HCT116 (cell line): ENCODE results near the gene LAIR1. TPM values are rescaled to one million over a fixed set of nuclear protein-coding genes. Genes with fewer than 3 reads are reported as not detected.

Experiments used
- ATAC-seq: fragments of 200-7000 bp; cut with Tn5 transposase; 2 replicates; pipeline ENCODE4 v1.9.1; 2020; ENCODE audit warnings: mild to moderate bottlenecking, moderate library complexity
- BruUV-seq: library from RNA; stranded (reverse); fragments of 400-500 nt; replicated peaks from 2 replicates; lab custom pipeline; 2021; lab: Mats Ljungman, UMichigan
- CTCF ChIA-PET: fragments of 300-600 bp; sonication (Branson Sonifier 250); formaldehyde crosslinking; loops from one replicate; lab custom pipeline; 2021; ENCODE audit warnings: antibody characterized with exemption; lab: Charles Lee
- POLR2A ChIA-PET: fragments of 300-600, 350-600 bp; sonication (Branson Sonifier 250); formaldehyde crosslinking; loops from one replicate; lab custom pipeline; 2021; ENCODE audit warnings: antibody characterized with exemption; lab: Charles Lee
- RAD21 ChIA-PET, 2 experiments: fragments of 300-600 bp; sonication (Branson Sonifier 250); formaldehyde crosslinking; loops; one replicate each; lab custom pipeline; 2023; ENCODE audit warnings: low total read pairs in 2 of 2; ENCODE audit not compliant: uncharacterized antibody in 2 of 2, unreplicated experiment in 2 of 2, low non-redundant PET in 1 of 2; lab: Charles Lee
- DNase-seq: peaks from one replicate; pipeline ENCODE4 v3.0.0-alpha.2; 2010; ENCODE audit warnings: low read depth, low spot score
- H2AFZ ChIP-seq: fragments of 200-600 bp; shearing (Covaris generic), sonication (generic); 2 replicates; pipeline ENCODE4 v1.6.1; 2017; ENCODE audit warnings: low read depth, mixed run types, mixed read lengths, antibody characterized with exemption, low read length; ENCODE audit not compliant: poor library complexity, severe bottlenecking
- H3K27ac ChIP-seq: 2 replicates; pipeline ENCODE4 v1.5.1; 2012; ENCODE audit warnings: low read depth, low read length
- H3K27me3 ChIP-seq: fragments of 200-600 bp; sonication (generic); 2 replicates; pipeline ENCODE4 v1.6.1; 2016; ENCODE audit warnings: mixed run types, low read length, mixed read lengths; ENCODE audit not compliant: insufficient read depth
- H3K36me3 ChIP-seq, 2 experiments: fragments of 200-500 bp in 1 of 2; fragments of 200-600 bp in 1 of 2; sonication (Bioruptor generic) in 1 of 2; sonication (generic) in 1 of 2; 2 replicates each; pipeline versions ENCODE4 v1.5.1 to v1.6.1; 2014 to 2016; ENCODE audit warnings: low read length in 2 of 2, inconsistent platforms in 1 of 2, mixed read lengths in 1 of 2, mixed run types in 1 of 2; ENCODE audit not compliant: insufficient read depth in 2 of 2, control insufficient read depth in 1 of 2
- H3K4me1 ChIP-seq, 2 experiments: fragments of 200-600 bp in 1 of 2; sonication (generic) in 1 of 2; 2 replicates each; pipeline versions ENCODE4 v1.5.1 to v1.6.1; 2012 to 2017; ENCODE audit warnings: low read length in 2 of 2, inconsistent platforms in 1 of 2, mild to moderate bottlenecking in 1 of 2, mixed read lengths in 1 of 2, mixed run types in 1 of 2, moderate library complexity in 1 of 2; ENCODE audit not compliant: insufficient read depth in 2 of 2, control insufficient read depth in 1 of 2
- H3K4me2 ChIP-seq: fragments of 200-600 bp; sonication (generic); 2 replicates; pipeline ENCODE4 v1.6.1; 2017; ENCODE audit warnings: mixed run types, low read length, mixed read lengths
- H3K4me3 ChIP-seq, 2 experiments: fragments of 200-600 bp in 1 of 2; sonication (generic) in 1 of 2; replicated peaks in 1 of 2; 2 replicates each; pipeline ENCODE4 v1.5.1; 2011 to 2016; ENCODE audit warnings: low read length in 2 of 2, control low read depth in 1 of 2, low read depth in 1 of 2, mild to moderate bottlenecking in 1 of 2, mixed read lengths in 1 of 2, mixed run types in 1 of 2
- H3K79me2 ChIP-seq: fragments of 200-600 bp; sonication (generic); 2 replicates; pipeline ENCODE4 v1.6.1; 2017; ENCODE audit warnings: mild to moderate bottlenecking, mixed run types, low read length, moderate library complexity, mixed read lengths; ENCODE audit not compliant: insufficient read depth
- H3K9ac ChIP-seq: fragments of 200-600 bp; sonication (generic); 2 replicates; pipeline ENCODE4 v1.6.1; 2016; ENCODE audit warnings: low read length, mixed read lengths
- H3K9me2 ChIP-seq: fragments of 200-600 bp; sonication (generic), shearing (Covaris generic); 2 replicates; pipeline ENCODE4 v1.6.1; 2017; ENCODE audit warnings: mixed run types, mild to moderate bottlenecking, moderate library complexity; ENCODE audit not compliant: insufficient read depth
- H3K9me3 ChIP-seq, 2 experiments: fragments of 200-500 bp in 1 of 2; fragments of 200-600 bp in 1 of 2; sonication (Bioruptor generic) in 1 of 2; sonication (generic) in 1 of 2; 2 replicates each; pipeline ENCODE4 v1.6.1; 2014 to 2017; ENCODE audit warnings: low read length in 2 of 2, mixed read lengths in 2 of 2, inconsistent platforms in 1 of 2, low read depth in 1 of 2, mild to moderate bottlenecking in 1 of 2, mixed run types in 1 of 2, moderate library complexity in 1 of 2; ENCODE audit not compliant: control insufficient read depth in 1 of 2, insufficient read depth in 1 of 2
- H4K20me1 ChIP-seq: fragments of 200-600 bp; sonication (generic), shearing (Covaris generic); 2 replicates; pipeline ENCODE4 v1.6.1; 2017; ENCODE audit warnings: mixed run types, mild to moderate bottlenecking, moderate library complexity; ENCODE audit not compliant: insufficient read depth
- CBX3 ChIP-seq: IDR thresholded peaks from 2 replicates; pipeline ENCODE4 v1.6.1; 2012; ENCODE audit warnings: low read depth
- CEBPB ChIP-seq: IDR thresholded peaks from 2 replicates; pipeline ENCODE4 v1.6.1; 2012; ENCODE audit warnings: low read depth
- EGR1 ChIP-seq: IDR thresholded peaks from 2 replicates; pipeline ENCODE4 v1.6.1; 2012; ENCODE audit warnings: low read depth
- EZH2phosphoT487 ChIP-seq: fragments of 200-600 bp; IDR thresholded peaks from 2 replicates; pipeline ENCODE4 v1.6.1; 2018; ENCODE audit warnings: antibody characterized with exemption, borderline replicate concordance
- FOSL1 ChIP-seq: IDR thresholded peaks from 2 replicates; pipeline ENCODE4 v1.6.1; 2012; ENCODE audit warnings: low read depth
- JUND ChIP-seq: IDR thresholded peaks from 2 replicates; pipeline ENCODE4 v1.6.1; 2012
- POLR2AphosphoS5 ChIP-seq: IDR thresholded peaks from 2 replicates; pipeline ENCODE4 v1.6.1; 2011; ENCODE audit warnings: mild to moderate bottlenecking, low read depth, low read length, moderate library complexity
- RAD21 ChIP-seq: IDR thresholded peaks from 2 replicates; pipeline ENCODE4 v1.6.1; 2012; ENCODE audit warnings: low read depth, mild to moderate bottlenecking
- SP1 ChIP-seq: IDR thresholded peaks from 2 replicates; pipeline ENCODE4 v1.6.1; 2012; ENCODE audit warnings: low read depth
- TCF7L2 ChIP-seq: IDR thresholded peaks from 2 replicates; pipeline ENCODE4 v1.7.0; 2011; ENCODE audit warnings: borderline replicate concordance, inconsistent platforms; ENCODE audit not compliant: insufficient read depth, insufficient read length; ENCODE audit errors: extremely low read depth
- YY1 ChIP-seq: IDR thresholded peaks from 2 replicates; pipeline ENCODE4 v1.6.1; 2011; ENCODE audit warnings: low read length, low read depth, moderate library complexity, mild to moderate bottlenecking; ENCODE audit not compliant: insufficient replicate concordance; ENCODE audit errors: extremely low read depth
- ZFX ChIP-seq: fragments of 450-650 bp; IDR thresholded peaks from 2 replicates; pipeline ENCODE4 v1.6.1; 2017
- ZNF274 ChIP-seq: fragments of 200-500 bp; sonication (Bioruptor generic); IDR thresholded peaks from 2 replicates; pipeline ENCODE4 v1.6.1; 2014; ENCODE audit warnings: mild to moderate bottlenecking, low read depth, low read length, inconsistent platforms
- intact Hi-C: fragments of 100-400 bp; cut with micrococcal nuclease; formaldehyde crosslinking; loops from 2 replicates; pipeline ENCODE4 v1.10.0; 2022
- total RNA-seq: library from RNA; stranded (reverse); gene quantifications from one replicate; pipeline ENCODE4 v1.2.1, GENCODE V29; 2021; ENCODE audit not compliant: unreplicated experiment
- TF ChIP-seq, protein P1 (sequence below): IDR thresholded peaks from 2 replicates; pipeline ENCODE4 v1.6.1; 2012; ENCODE audit warnings: low read depth
- TF ChIP-seq, protein P2 (sequence below): IDR thresholded peaks from 2 replicates; pipeline ENCODE4 v1.6.1; 2012
- TF ChIP-seq, protein P3 (sequence below), 3 experiments: fragments of 200-600 bp in 1 of 3; sonication (generic) in 1 of 3; IDR thresholded peaks in 2 of 3; conservative IDR thresholded peaks in 1 of 3; 2 replicates each; pipeline ENCODE4 v1.5.1; 2012 to 2017; ENCODE audit warnings: low read depth in 2 of 3, low read length in 2 of 3, antibody characterized with exemption in 1 of 3, borderline replicate concordance in 1 of 3, control low read depth in 1 of 3, mild to moderate bottlenecking in 1 of 3, mixed read lengths in 1 of 3, mixed run types in 1 of 3, moderate library complexity in 1 of 3; ENCODE audit not compliant: insufficient read depth in 1 of 3
- TF ChIP-seq, protein P4 (sequence below): IDR thresholded peaks from 2 replicates; pipeline ENCODE4 v1.6.1; 2012
- TF ChIP-seq, protein P5 (sequence below): IDR thresholded peaks from 2 replicates; pipeline ENCODE4 v1.6.1; 2011; ENCODE audit warnings: mild to moderate bottlenecking, low read length, moderate library complexity; ENCODE audit not compliant: insufficient replicate concordance; ENCODE audit errors: extremely low read depth

Gene LAIR1
- total RNA-seq, 1 experiment from 2014 or later, result 0.89 TPM

DNA sequence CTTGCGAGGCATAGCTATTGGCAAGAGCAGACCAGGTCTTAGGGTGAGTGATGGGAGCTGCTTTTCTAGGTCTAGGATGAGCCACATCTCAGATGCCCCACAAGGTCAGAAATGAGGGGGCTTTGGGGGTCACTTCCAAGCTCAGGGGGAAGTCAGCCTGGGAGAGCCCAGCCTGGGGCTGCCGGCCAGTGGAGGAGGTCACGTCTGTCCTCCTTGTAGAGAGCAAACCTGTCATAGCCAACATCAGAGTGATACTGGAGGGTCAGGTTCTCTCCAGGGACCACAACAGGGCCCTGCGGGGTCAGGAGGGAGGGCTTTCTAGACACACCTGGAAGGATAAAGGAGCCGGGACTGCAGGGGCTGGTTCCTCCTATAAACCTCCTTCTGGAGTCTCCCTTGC is 54.2 kb downstream of the LAIR1 start:
- CTCF ChIA-PET, result no interaction called here
- no peaks in the 10 kb centered on the region; the same call in 1 of the 2 replicates for H3K27me3 ChIP-seq

More for the DNA sequence above, 54.2 kb downstream of the LAIR1 start:
- no TSS peak for BruUV-seq
- H3K79me2 ChIP-seq, result no peaks in the 10 kb centered on the region
- RAD21 ChIA-PET, result no interaction called here
- H4K20me1 ChIP-seq, result no peaks in the 10 kb centered on the region
- no peak for DNase-seq
- no peaks in the 10 kb centered on the region for H3K9me3 ChIP-seq
- H2AFZ ChIP-seq, result no peak overlapping the region
- H3K9ac ChIP-seq, result no peak overlapping the region
- POLR2A ChIA-PET, result no interaction called here
- TF ChIP-seq, protein P1, sequence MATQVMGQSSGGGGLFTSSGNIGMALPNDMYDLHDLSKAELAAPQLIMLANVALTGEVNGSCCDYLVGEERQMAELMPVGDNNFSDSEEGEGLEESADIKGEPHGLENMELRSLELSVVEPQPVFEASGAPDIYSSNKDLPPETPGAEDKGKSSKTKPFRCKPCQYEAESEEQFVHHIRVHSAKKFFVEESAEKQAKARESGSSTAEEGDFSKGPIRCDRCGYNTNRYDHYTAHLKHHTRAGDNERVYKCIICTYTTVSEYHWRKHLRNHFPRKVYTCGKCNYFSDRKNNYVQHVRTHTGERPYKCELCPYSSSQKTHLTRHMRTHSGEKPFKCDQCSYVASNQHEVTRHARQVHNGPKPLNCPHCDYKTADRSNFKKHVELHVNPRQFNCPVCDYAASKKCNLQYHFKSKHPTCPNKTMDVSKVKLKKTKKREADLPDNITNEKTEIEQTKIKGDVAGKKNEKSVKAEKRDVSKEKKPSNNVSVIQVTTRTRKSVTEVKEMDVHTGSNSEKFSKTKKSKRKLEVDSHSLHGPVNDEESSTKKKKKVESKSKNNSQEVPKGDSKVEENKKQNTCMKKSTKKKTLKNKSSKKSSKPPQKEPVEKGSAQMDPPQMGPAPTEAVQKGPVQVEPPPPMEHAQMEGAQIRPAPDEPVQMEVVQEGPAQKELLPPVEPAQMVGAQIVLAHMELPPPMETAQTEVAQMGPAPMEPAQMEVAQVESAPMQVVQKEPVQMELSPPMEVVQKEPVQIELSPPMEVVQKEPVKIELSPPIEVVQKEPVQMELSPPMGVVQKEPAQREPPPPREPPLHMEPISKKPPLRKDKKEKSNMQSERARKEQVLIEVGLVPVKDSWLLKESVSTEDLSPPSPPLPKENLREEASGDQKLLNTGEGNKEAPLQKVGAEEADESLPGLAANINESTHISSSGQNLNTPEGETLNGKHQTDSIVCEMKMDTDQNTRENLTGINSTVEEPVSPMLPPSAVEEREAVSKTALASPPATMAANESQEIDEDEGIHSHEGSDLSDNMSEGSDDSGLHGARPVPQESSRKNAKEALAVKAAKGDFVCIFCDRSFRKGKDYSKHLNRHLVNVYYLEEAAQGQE, result no peak
- TF ChIP-seq JUND, result no peak
- TF ChIP-seq TCF7L2, result no peak
- TF ChIP-seq CBX3, result no peak
- TF ChIP-seq FOSL1, result no peak
- no peak for TF ChIP-seq YY1
- no peak for TF ChIP-seq SP1
- TF ChIP-seq, protein P2, sequence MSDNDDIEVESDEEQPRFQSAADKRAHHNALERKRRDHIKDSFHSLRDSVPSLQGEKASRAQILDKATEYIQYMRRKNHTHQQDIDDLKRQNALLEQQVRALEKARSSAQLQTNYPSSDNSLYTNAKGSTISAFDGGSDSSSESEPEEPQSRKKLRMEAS, result no peak
- no peak for TF ChIP-seq EZH2phosphoT487
- TF ChIP-seq EGR1, result no peak
- TF ChIP-seq, protein P3, sequence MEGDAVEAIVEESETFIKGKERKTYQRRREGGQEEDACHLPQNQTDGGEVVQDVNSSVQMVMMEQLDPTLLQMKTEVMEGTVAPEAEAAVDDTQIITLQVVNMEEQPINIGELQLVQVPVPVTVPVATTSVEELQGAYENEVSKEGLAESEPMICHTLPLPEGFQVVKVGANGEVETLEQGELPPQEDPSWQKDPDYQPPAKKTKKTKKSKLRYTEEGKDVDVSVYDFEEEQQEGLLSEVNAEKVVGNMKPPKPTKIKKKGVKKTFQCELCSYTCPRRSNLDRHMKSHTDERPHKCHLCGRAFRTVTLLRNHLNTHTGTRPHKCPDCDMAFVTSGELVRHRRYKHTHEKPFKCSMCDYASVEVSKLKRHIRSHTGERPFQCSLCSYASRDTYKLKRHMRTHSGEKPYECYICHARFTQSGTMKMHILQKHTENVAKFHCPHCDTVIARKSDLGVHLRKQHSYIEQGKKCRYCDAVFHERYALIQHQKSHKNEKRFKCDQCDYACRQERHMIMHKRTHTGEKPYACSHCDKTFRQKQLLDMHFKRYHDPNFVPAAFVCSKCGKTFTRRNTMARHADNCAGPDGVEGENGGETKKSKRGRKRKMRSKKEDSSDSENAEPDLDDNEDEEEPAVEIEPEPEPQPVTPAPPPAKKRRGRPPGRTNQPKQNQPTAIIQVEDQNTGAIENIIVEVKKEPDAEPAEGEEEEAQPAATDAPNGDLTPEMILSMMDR (IDR thresholded peaks at IDR 0.05 in 2 of 3, conservative IDR thresholded peaks at IDR 0.05 in 1 of 3; ENCODE audit: borderline replicate concordance in 1 of 3, insufficient read depth in 1 of 3, low read depth in 2 of 3, low read length in 2 of 3), result no peak
- no peak for TF ChIP-seq ZNF274
- no peak for TF ChIP-seq ZFX
- TF ChIP-seq CEBPB, result no peak
- no peak for TF ChIP-seq RAD21
- TF ChIP-seq, protein P4, sequence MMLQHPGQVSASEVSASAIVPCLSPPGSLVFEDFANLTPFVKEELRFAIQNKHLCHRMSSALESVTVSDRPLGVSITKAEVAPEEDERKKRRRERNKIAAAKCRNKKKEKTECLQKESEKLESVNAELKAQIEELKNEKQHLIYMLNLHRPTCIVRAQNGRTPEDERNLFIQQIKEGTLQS, result no peak
- TF ChIP-seq POLR2AphosphoS5, result no peak
- TF ChIP-seq, protein P5, sequence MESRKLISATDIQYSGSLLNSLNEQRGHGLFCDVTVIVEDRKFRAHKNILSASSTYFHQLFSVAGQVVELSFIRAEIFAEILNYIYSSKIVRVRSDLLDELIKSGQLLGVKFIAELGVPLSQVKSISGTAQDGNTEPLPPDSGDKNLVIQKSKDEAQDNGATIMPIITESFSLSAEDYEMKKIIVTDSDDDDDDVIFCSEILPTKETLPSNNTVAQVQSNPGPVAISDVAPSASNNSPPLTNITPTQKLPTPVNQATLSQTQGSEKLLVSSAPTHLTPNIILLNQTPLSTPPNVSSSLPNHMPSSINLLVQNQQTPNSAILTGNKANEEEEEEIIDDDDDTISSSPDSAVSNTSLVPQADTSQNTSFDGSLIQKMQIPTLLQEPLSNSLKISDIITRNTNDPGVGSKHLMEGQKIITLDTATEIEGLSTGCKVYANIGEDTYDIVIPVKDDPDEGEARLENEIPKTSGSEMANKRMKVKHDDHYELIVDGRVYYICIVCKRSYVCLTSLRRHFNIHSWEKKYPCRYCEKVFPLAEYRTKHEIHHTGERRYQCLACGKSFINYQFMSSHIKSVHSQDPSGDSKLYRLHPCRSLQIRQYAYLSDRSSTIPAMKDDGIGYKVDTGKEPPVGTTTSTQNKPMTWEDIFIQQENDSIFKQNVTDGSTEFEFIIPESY, result no peak
- TF ChIP-seq, all 23 proteins: peak for 0
- no peaks in the 10 kb centered on the region for H3K4me1 ChIP-seq
- intact Hi-C loops, result no loop called here
- no peak overlapping the region for H3K27ac ChIP-seq
- no peaks in the 10 kb centered on the region for H3K9me2 ChIP-seq
- H3K4me3 ChIP-seq, result no peak overlapping the region
- no peaks in the 10 kb centered on the region for H3K36me3 ChIP-seq
- H3K4me2 ChIP-seq, result no peak overlapping the region
- ATAC-seq, result no peak
